ENCODE data around the gene TMEM37. TPM values are rescaled to one million over a fixed set of nuclear protein-coding genes. Genes with fewer than 3 reads are reported as not detected.

TMEM37 gene
- total and polyA plus RNA-seq, 2 of the 13 experiments (the other 11 are each of a cell fraction or from before 2014, with no cell fraction given): 37.7 to 115 TPM

GRCh38 chr2:119431155-119431975 lies at the start of gene TMEM37 (continued):
- no peak for TF ChIP-seq SATB2 (CRISPR knock-in tag; IDR thresholded peaks at IDR 0.05)
- peak; percentile 55 for TF ChIP-seq IKZF5 (CRISPR knock-in tag; IDR thresholded peaks at IDR 0.05)
- no peak for TF ChIP-seq NAIF1 (CRISPR knock-in tag; IDR thresholded peaks at IDR 0.05; ENCODE audit: borderline replicate concordance)
- TF ChIP-seq ZNF747 (CRISPR knock-in tag; IDR thresholded peaks at IDR 0.05; ENCODE audit: borderline replicate concordance): no peak
- TF ChIP-seq, protein P1, sequence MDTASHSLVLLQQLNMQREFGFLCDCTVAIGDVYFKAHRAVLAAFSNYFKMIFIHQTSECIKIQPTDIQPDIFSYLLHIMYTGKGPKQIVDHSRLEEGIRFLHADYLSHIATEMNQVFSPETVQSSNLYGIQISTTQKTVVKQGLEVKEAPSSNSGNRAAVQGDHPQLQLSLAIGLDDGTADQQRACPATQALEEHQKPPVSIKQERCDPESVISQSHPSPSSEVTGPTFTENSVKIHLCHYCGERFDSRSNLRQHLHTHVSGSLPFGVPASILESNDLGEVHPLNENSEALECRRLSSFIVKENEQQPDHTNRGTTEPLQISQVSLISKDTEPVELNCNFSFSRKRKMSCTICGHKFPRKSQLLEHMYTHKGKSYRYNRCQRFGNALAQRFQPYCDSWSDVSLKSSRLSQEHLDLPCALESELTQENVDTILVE (CRISPR knock-in tag; IDR thresholded peaks at IDR 0.05): no peak; the same call in 1 of the 2 replicates
- TF ChIP-seq CENPX (CRISPR knock-in tag; IDR thresholded peaks at IDR 0.05): no peak
- peak; percentile 81 for TF ChIP-seq MTF2 (CRISPR knock-in tag; IDR thresholded peaks at IDR 0.05; ENCODE audit: borderline replicate concordance)
- TF ChIP-seq ZNF614 (CRISPR knock-in tag; IDR thresholded peaks at IDR 0.05; ENCODE audit: borderline replicate concordance): 0 out of 2 replicates have a peak, but pooled peaks have one; percentile 60
- peak; percentile 80; the same call in 1 of the 2 replicates for TF ChIP-seq ZFP82 (CRISPR knock-in tag; IDR thresholded peaks at IDR 0.05; ENCODE audit: borderline replicate concordance)
- peak; percentile 59 for TF ChIP-seq YY1 (IDR thresholded peaks at IDR 0.05; ENCODE audit: insufficient read depth, insufficient replicate concordance, low read depth, low read length)
- TF ChIP-seq ZNF761 (CRISPR knock-in tag; conservative IDR thresholded peaks at IDR 0.05): peak; percentile 74; the same call in 1 of the 2 replicates
- TF ChIP-seq NCOA2 (CRISPR knock-in tag; IDR thresholded peaks at IDR 0.05): peak; percentile 74
- no peak for TF ChIP-seq FOXM1 (CRISPR knock-in tag; IDR thresholded peaks at IDR 0.05)
- peak; percentile 88 for TF ChIP-seq HOXA5 (CRISPR knock-in tag; IDR thresholded peaks at IDR 0.05)
- no peak for TF ChIP-seq CBFB (CRISPR knock-in tag; IDR thresholded peaks at IDR 0.05)
- peak; percentile 72; the same call in 1 of the 2 replicates for TF ChIP-seq ZBTB2 (CRISPR knock-in tag; IDR thresholded peaks at IDR 0.05; ENCODE audit: low read depth)
- TF ChIP-seq ZBTB14 (CRISPR knock-in tag; IDR thresholded peaks at IDR 0.05): no peak
- TF ChIP-seq HHEX (CRISPR knock-in tag; IDR thresholded peaks at IDR 0.05): no peak
- peak; percentile 91 for TF ChIP-seq ZNF563 (CRISPR knock-in tag; IDR thresholded peaks at IDR 0.05)
- peak; percentile 87 for TF ChIP-seq ZBTB46 (CRISPR knock-in tag; IDR thresholded peaks at IDR 0.05; ENCODE audit: borderline replicate concordance)
- no peak for TF ChIP-seq BHLHE40 (IDR thresholded peaks at IDR 0.05; ENCODE audit: low read length)
- TF ChIP-seq BRD4 (CRISPR knock-in tag; IDR thresholded peaks at IDR 0.05): peak; percentile 70
- TF ChIP-seq NPAS2 (CRISPR knock-in tag; IDR thresholded peaks at IDR 0.05; ENCODE audit: borderline replicate concordance): no peak

Data from HepG2 (cell line).